ENCODE results near the gene MED31.
"Not testable (repeated sequence)": the region's sequence is repeated elsewhere in the genome, so short reads cannot be mapped to it uniquely, and the experiment has no call there.

Gene MED31

GRCh38 chr17:6666557-6666956, 15.2 kb upstream of the MED31 start:
- Histone ChIP-seq H3K4me3 (ENCODE audit: insufficient read depth in 1 of 2, low read depth in 1 of 2, low read length in 2 of 2) (no peak overlapping the region), H3K36me3 (ENCODE audit: control insufficient read depth in 1 of 2, insufficient read depth in 2 of 2, low read depth in 1 of 2, low read length in 2 of 2) (no peaks in the 10 kb centered on the region), H2BK12ac (ENCODE audit: low read length in 2 of 2) (no peak overlapping the region), H3K23ac (ENCODE audit: low read length in 2 of 2) (no peak overlapping the region), H3K18ac (ENCODE audit: low read depth in 1 of 2, low read length in 2 of 2) (no peak overlapping the region), H3K9ac (ENCODE audit: low read length) (no peak overlapping the region), H3K27me3 (ENCODE audit: control insufficient read depth in 1 of 2, insufficient read depth in 1 of 2, low read length in 2 of 2) (peaks cover 25 to 48% of the 10 kb centered on the region in 2 experiments), H3K9me3 (ENCODE audit: control insufficient read depth, low read length) (no peaks in the 10 kb centered on the region), H3K14ac (ENCODE audit: low read length in 2 of 2) (no peak overlapping the region), H3K4me2 (ENCODE audit: low read length, poor library complexity, severe bottlenecking) (no peak overlapping the region), H4K91ac (ENCODE audit: low read length) (no peak overlapping the region), H3K79me1 (replicated peaks; ENCODE audit: low read length, poor library complexity, severe bottlenecking) (no peaks in the 10 kb centered on the region), H3K4ac (ENCODE audit: low read depth in 1 of 2, low read length in 2 of 2) (no peak overlapping the region), H3K27ac (ENCODE audit: low read length, poor library complexity, severe bottlenecking) (no peak overlapping the region), H2AK5ac (ENCODE audit: low read length, severe bottlenecking) (no peak overlapping the region), H4K8ac (ENCODE audit: low read length) (no peak overlapping the region), H2BK120ac (ENCODE audit: low read depth, low read length) (no peak overlapping the region), H2BK15ac (ENCODE audit: low read depth, poor library complexity, severe bottlenecking) (no peak overlapping the region), H2BK5ac (ENCODE audit: low read depth, low read length, poor library complexity, severe bottlenecking) (no peak overlapping the region), H3K4me1 (ENCODE audit: control insufficient read depth, insufficient read depth, low read depth, low read length) (peaks cover 3% of the 10 kb centered on the region), H2AFZ (ENCODE audit: low read depth, low read length) (no peak overlapping the region)
- WGBS, result 97% methylated on average over 6 of the region's 6 CpGs
- no peak for DNase-seq

GRCh38 chr17:6666077-6666521, 14.7 kb upstream of the MED31 start:
- no peak overlapping the region for H2BK12ac ChIP-seq (ENCODE audit: low read length in 2 of 2)
- no peak overlapping the region for H2BK120ac ChIP-seq (ENCODE audit: low read depth, low read length)
- no peak overlapping the region for H3K4me3 ChIP-seq (ENCODE audit: insufficient read depth in 1 of 2, low read depth in 1 of 2, low read length in 2 of 2)
- peak overlapping the region; percentile 18 for H2AFZ ChIP-seq (ENCODE audit: low read depth, low read length)
- H4K91ac ChIP-seq (ENCODE audit: low read length), result no peak overlapping the region
- H3K4ac ChIP-seq (ENCODE audit: low read depth in 1 of 2, low read length in 2 of 2), result no peak overlapping the region
- no peak overlapping the region for H3K18ac ChIP-seq (ENCODE audit: low read depth in 1 of 2, low read length in 2 of 2)
- H2AK5ac ChIP-seq (ENCODE audit: low read length, severe bottlenecking), result no peak overlapping the region
- H3K9me3 ChIP-seq (ENCODE audit: control insufficient read depth, low read length), result no peaks in the 10 kb centered on the region
- H2BK15ac ChIP-seq (ENCODE audit: low read depth, poor library complexity, severe bottlenecking), result no peak overlapping the region
- peak; percentile 80 for DNase-seq
- H4K8ac ChIP-seq (ENCODE audit: low read length), result no peak overlapping the region
- H3K4me1 ChIP-seq (ENCODE audit: control insufficient read depth, insufficient read depth, low read depth, low read length), result peaks cover 3% of the 10 kb centered on the region
- H3K79me1 ChIP-seq (replicated peaks; ENCODE audit: low read length, poor library complexity, severe bottlenecking), result no peaks in the 10 kb centered on the region
- H3K27me3 ChIP-seq (ENCODE audit: control insufficient read depth in 1 of 2, insufficient read depth in 1 of 2, low read length in 2 of 2), result peaks cover 29 to 48% of the 10 kb centered on the region in 2 experiments
- no peak overlapping the region for H3K14ac ChIP-seq (ENCODE audit: low read length in 2 of 2)
- peak overlapping the region; percentile 12 for H3K9ac ChIP-seq (ENCODE audit: low read length)
- no peaks in the 10 kb centered on the region for H3K36me3 ChIP-seq (ENCODE audit: control insufficient read depth in 1 of 2, insufficient read depth in 2 of 2, low read depth in 1 of 2, low read length in 2 of 2)
- no peak overlapping the region for H3K23ac ChIP-seq (ENCODE audit: low read length in 2 of 2)
- no peak overlapping the region for H3K4me2 ChIP-seq (ENCODE audit: low read length, poor library complexity, severe bottlenecking)
- no peak overlapping the region for H2BK5ac ChIP-seq (ENCODE audit: low read depth, low read length, poor library complexity, severe bottlenecking)
- H3K27ac ChIP-seq (ENCODE audit: low read length, poor library complexity, severe bottlenecking), result no peak overlapping the region
- 18% methylated on average over 9 of the region's 9 CpGs for WGBS

- H2AFZ ChIP-seq (ENCODE audit: low read depth, low read length); H2AK5ac ChIP-seq (ENCODE audit: low read length, severe bottlenecking); H2BK120ac ChIP-seq (ENCODE audit: low read depth, low read length); H2BK15ac ChIP-seq (ENCODE audit: low read depth, poor library complexity, severe bottlenecking); H3K9me3 ChIP-seq (ENCODE audit: control insufficient read depth, low read length); H4K91ac ChIP-seq (ENCODE audit: low read length); H3K4ac ChIP-seq (ENCODE audit: low read depth in 1 of 2, low read length in 2 of 2); H3K23ac ChIP-seq (ENCODE audit: low read length in 2 of 2); H3K14ac ChIP-seq (ENCODE audit: low read length in 2 of 2); H3K4me3 ChIP-seq (ENCODE audit: insufficient read depth in 1 of 2, low read depth in 1 of 2, low read length in 2 of 2); H3K4me2 ChIP-seq (ENCODE audit: low read length, poor library complexity, severe bottlenecking); H3K36me3 ChIP-seq (ENCODE audit: control insufficient read depth in 1 of 2, insufficient read depth in 2 of 2, low read depth in 1 of 2, low read length in 2 of 2); DNase-seq; H4K8ac ChIP-seq (ENCODE audit: low read length); H3K27ac ChIP-seq (ENCODE audit: low read length, poor library complexity, severe bottlenecking); H2BK12ac ChIP-seq (ENCODE audit: low read length in 2 of 2); H3K9ac ChIP-seq (ENCODE audit: low read length); H2BK5ac ChIP-seq (ENCODE audit: low read depth, low read length, poor library complexity, severe bottlenecking); H3K79me1 ChIP-seq (replicated peaks; ENCODE audit: low read length, poor library complexity, severe bottlenecking); H3K4me1 ChIP-seq (ENCODE audit: control insufficient read depth, insufficient read depth, low read depth, low read length); H3K18ac ChIP-seq (ENCODE audit: low read depth in 1 of 2, low read length in 2 of 2): not testable (repeated sequence)
- H3K27me3 ChIP-seq (ENCODE audit: control insufficient read depth in 1 of 2, insufficient read depth in 1 of 2, low read length in 2 of 2), result peaks cover 36 to 60% of the 10 kb centered on the region in 2 experiments
- 90% methylated on average over 14 of the region's 14 CpGs for WGBS
These were observed 11.8 kb upstream of the MED31 start for GRCh38 chr17:6663200-6663599.

GRCh38 chr17:6661464-6661848, 10.1 kb upstream of the MED31 start:
- Histone ChIP-seq H3K27me3 (ENCODE audit: control insufficient read depth in 1 of 2, insufficient read depth in 1 of 2, low read length in 2 of 2) (peaks cover 44 to 57% of the 10 kb centered on the region in 2 experiments), H3K9me3 (ENCODE audit: control insufficient read depth, low read length) (no peaks in the 10 kb centered on the region), H3K18ac (ENCODE audit: low read depth in 1 of 2, low read length in 2 of 2) (no peak overlapping the region), H3K4me3 (ENCODE audit: insufficient read depth in 1 of 2, low read depth in 1 of 2, low read length in 2 of 2) (no peak overlapping the region), H3K9ac (ENCODE audit: low read length) (no peak overlapping the region), H3K4ac (ENCODE audit: low read depth in 1 of 2, low read length in 2 of 2) (no peak overlapping the region), H3K27ac (ENCODE audit: low read length, poor library complexity, severe bottlenecking) (no peak overlapping the region), H3K23ac (ENCODE audit: low read length in 2 of 2) (no peak overlapping the region), H2AK5ac (ENCODE audit: low read length, severe bottlenecking) (no peak overlapping the region), H2BK5ac (ENCODE audit: low read depth, low read length, poor library complexity, severe bottlenecking) (no peak overlapping the region), H3K79me1 (replicated peaks; ENCODE audit: low read length, poor library complexity, severe bottlenecking) (no peaks in the 10 kb centered on the region), H3K36me3 (ENCODE audit: control insufficient read depth in 1 of 2, insufficient read depth in 2 of 2, low read depth in 1 of 2, low read length in 2 of 2) (no peaks in the 10 kb centered on the region), H3K14ac (ENCODE audit: low read length in 2 of 2) (no peak overlapping the region), H3K4me1 (ENCODE audit: control insufficient read depth, insufficient read depth, low read depth, low read length) (peaks cover 1% of the 10 kb centered on the region), H3K4me2 (ENCODE audit: low read length, poor library complexity, severe bottlenecking) (no peak overlapping the region), H2BK12ac (ENCODE audit: low read length in 2 of 2) (no peak overlapping the region), H4K91ac (ENCODE audit: low read length) (no peak overlapping the region), H4K8ac (ENCODE audit: low read length) (no peak overlapping the region), H2AFZ (ENCODE audit: low read depth, low read length) (no peak overlapping the region), H2BK120ac (ENCODE audit: low read depth, low read length) (no peak overlapping the region), H2BK15ac (ENCODE audit: low read depth, poor library complexity, severe bottlenecking) (no peak overlapping the region)
- 100% methylated on average over 1 of the region's 2 CpGs for WGBS
- no peak for DNase-seq
